Measurements from ENCODE around the gene USP12.

USP12 gene

DNA sequence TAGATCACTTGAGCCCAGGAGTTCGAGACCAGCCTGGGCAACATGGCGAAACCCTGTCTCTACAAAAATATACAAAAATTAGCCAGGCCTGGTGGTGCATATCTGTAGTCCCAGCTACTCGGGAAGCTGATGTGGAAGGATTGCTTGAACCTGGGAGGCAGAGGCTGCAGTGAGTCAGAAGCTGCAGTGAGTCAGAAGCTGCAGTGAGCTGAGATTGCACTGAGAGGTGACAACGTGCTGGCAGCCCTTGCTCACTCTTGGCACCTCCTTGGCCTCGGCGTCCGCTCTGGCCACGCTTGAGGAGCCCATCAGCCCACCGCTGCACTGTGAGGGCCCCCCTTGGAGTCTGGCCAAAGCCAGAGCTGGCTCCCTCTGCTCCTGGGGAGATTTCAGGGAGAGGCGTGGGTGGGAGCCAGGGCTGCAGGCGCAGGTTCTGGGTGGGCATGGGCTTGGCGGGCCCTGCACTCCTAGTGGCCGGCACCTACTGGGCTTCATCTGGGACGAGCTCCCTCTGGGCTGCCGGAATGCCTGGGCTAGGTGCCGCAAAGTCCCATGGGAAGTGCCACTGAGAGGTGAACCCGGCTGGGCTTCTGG is 40.3 kb upstream of the USP12 start:
- peaks cover 7% of the 10 kb centered on the region; the same call in 1 of the 2 replicates for H3K9me3 ChIP-seq (ENCODE audit: insufficient read depth, low read depth, low read length)
- H3K27me3 ChIP-seq (ENCODE audit: insufficient read depth, low read length, poor library complexity, severe bottlenecking): no peaks in the 10 kb centered on the region
- H3K4me1 ChIP-seq (ENCODE audit: insufficient read depth, low read length, poor library complexity, severe bottlenecking): peaks cover 14% of the 10 kb centered on the region
- H3K36me3 ChIP-seq (ENCODE audit: insufficient read depth, low read length): no peaks in the 10 kb centered on the region
- no peak overlapping the region for H3K9ac ChIP-seq (ENCODE audit: low read depth, low read length, poor library complexity, severe bottlenecking)
- peak overlapping the region; percentile 68 for H2AFZ ChIP-seq (ENCODE audit: low read length)
- no peaks in the 10 kb centered on the region for H4K20me1 ChIP-seq (ENCODE audit: insufficient read depth, low read length, poor library complexity, severe bottlenecking)
- H3K79me2 ChIP-seq (ENCODE audit: insufficient read depth, low read length): no peaks in the 10 kb centered on the region
- TF ChIP-seq EZH2phosphoT487 (IDR thresholded peaks at IDR 0.05; ENCODE audit: borderline replicate concordance): no peak
- TF ChIP-seq, protein P1, sequence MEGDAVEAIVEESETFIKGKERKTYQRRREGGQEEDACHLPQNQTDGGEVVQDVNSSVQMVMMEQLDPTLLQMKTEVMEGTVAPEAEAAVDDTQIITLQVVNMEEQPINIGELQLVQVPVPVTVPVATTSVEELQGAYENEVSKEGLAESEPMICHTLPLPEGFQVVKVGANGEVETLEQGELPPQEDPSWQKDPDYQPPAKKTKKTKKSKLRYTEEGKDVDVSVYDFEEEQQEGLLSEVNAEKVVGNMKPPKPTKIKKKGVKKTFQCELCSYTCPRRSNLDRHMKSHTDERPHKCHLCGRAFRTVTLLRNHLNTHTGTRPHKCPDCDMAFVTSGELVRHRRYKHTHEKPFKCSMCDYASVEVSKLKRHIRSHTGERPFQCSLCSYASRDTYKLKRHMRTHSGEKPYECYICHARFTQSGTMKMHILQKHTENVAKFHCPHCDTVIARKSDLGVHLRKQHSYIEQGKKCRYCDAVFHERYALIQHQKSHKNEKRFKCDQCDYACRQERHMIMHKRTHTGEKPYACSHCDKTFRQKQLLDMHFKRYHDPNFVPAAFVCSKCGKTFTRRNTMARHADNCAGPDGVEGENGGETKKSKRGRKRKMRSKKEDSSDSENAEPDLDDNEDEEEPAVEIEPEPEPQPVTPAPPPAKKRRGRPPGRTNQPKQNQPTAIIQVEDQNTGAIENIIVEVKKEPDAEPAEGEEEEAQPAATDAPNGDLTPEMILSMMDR (conservative IDR thresholded peaks at IDR 0.05; ENCODE audit: low read length): no peak
- H3K9me2 ChIP-seq (replicated peaks; ENCODE audit: low read depth, low read length): no peaks in the 10 kb centered on the region
- H3K4me2 ChIP-seq (ENCODE audit: low read depth, low read length, poor library complexity, severe bottlenecking): peak overlapping the region; percentile 79
- H3F3A ChIP-seq (ENCODE audit: low read depth): no peaks in the 10 kb centered on the region
- H3K4me3 ChIP-seq (ENCODE audit: low read length, poor library complexity, severe bottlenecking): peak overlapping the region; percentile 73

DNA sequence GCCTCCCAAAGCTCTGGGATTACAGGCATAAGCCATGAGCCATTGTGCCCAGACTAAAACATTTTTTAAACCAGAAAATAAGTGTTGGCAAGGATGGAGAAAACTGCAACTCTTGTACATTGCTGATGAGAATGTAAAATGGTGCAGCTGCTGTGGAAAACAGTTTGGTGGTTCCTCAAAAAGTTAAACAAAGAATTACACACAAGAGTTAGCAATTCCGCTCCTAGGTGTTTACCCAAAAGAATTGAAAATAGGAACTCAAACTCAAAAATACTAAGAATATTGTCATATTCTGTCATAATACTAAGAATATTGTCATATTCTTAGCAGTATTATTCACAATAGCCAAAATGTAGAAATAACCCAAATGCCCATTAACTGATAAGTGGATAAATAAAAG is 39.7 kb upstream of the USP12 start:
- Histone ChIP-seq H3K9me2 (replicated peaks; ENCODE audit: low read depth, low read length) (no peaks in the 10 kb centered on the region), H3F3A (ENCODE audit: low read depth) (no peaks in the 10 kb centered on the region), H3K9ac (ENCODE audit: low read depth, low read length, poor library complexity, severe bottlenecking) (no peak overlapping the region), H3K4me3 (ENCODE audit: low read length, poor library complexity, severe bottlenecking) (peak overlapping the region; percentile 73), H4K20me1 (ENCODE audit: insufficient read depth, low read length, poor library complexity, severe bottlenecking) (no peaks in the 10 kb centered on the region), H3K36me3 (ENCODE audit: insufficient read depth, low read length) (no peaks in the 10 kb centered on the region), H3K4me2 (ENCODE audit: low read depth, low read length, poor library complexity, severe bottlenecking) (no peak overlapping the region), H3K79me2 (ENCODE audit: insufficient read depth, low read length) (no peaks in the 10 kb centered on the region), H3K4me1 (ENCODE audit: insufficient read depth, low read length, poor library complexity, severe bottlenecking) (peaks cover 14% of the 10 kb centered on the region), H2AFZ (ENCODE audit: low read length) (no peak overlapping the region), H3K9me3 (ENCODE audit: insufficient read depth, low read depth, low read length) (peaks cover 7% of the 10 kb centered on the region; the same call in 1 of the 2 replicates), H3K27me3 (ENCODE audit: insufficient read depth, low read length, poor library complexity, severe bottlenecking) (no peaks in the 10 kb centered on the region)
- no peak for TF ChIP-seq EZH2phosphoT487 (IDR thresholded peaks at IDR 0.05; ENCODE audit: borderline replicate concordance)
- TF ChIP-seq, protein P1 (conservative IDR thresholded peaks at IDR 0.05; ENCODE audit: low read length): no peak

DNA sequence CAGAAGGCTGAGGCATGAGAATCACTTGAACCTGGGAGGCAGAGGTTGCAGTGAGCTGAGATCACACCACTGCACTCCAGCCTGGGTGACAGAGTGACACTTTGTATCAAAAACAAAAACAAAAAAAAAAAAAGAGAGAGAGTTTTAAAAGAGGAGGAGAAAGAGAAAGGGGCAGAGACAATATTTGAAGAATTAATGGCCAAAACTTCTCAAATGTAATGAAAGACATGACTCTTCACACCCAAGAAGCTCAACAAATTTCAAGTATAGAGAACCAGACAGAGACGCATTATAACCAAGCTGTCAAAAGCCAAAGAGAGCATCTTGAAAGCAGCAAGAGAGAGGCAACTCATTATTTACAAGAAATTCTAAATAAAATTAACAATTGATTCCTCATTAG is 36.9 kb upstream of the USP12 start:
- Histone ChIP-seq H3K9me3 (ENCODE audit: insufficient read depth, low read depth, low read length) (peaks cover 4% of the 10 kb centered on the region; the same call in 1 of the 2 replicates), H2AFZ (ENCODE audit: low read length) (no peak overlapping the region), H4K20me1 (ENCODE audit: insufficient read depth, low read length, poor library complexity, severe bottlenecking) (no peaks in the 10 kb centered on the region)

More for the DNA sequence above, 36.9 kb upstream of the USP12 start:
- peaks cover 12% of the 10 kb centered on the region for H3K4me1 ChIP-seq (ENCODE audit: insufficient read depth, low read length, poor library complexity, severe bottlenecking)
- no peak overlapping the region for H3K4me3 ChIP-seq (ENCODE audit: low read length, poor library complexity, severe bottlenecking)
- no peaks in the 10 kb centered on the region for H3K79me2 ChIP-seq (ENCODE audit: insufficient read depth, low read length)
- H3K36me3 ChIP-seq (ENCODE audit: insufficient read depth, low read length): no peaks in the 10 kb centered on the region
- no peaks in the 10 kb centered on the region for H3F3A ChIP-seq (ENCODE audit: low read depth)
- H3K9me2 ChIP-seq (replicated peaks; ENCODE audit: low read depth, low read length): no peaks in the 10 kb centered on the region
- TF ChIP-seq, protein P1 (conservative IDR thresholded peaks at IDR 0.05; ENCODE audit: low read length): no peak
- TF ChIP-seq EZH2phosphoT487 (IDR thresholded peaks at IDR 0.05; ENCODE audit: borderline replicate concordance): no peak
- H3K27me3 ChIP-seq (ENCODE audit: insufficient read depth, low read length, poor library complexity, severe bottlenecking): no peaks in the 10 kb centered on the region
- no peak overlapping the region for H3K9ac ChIP-seq (ENCODE audit: low read depth, low read length, poor library complexity, severe bottlenecking)
- no peak overlapping the region for H3K4me2 ChIP-seq (ENCODE audit: low read depth, low read length, poor library complexity, severe bottlenecking)

Data from Loucy (cell line).